ENCODE results near the gene VLDLR. TPM values are rescaled to one million over a fixed set of nuclear protein-coding genes. Genes with fewer than 3 reads are reported as not detected.

The VLDLR gene
- total and polyA plus RNA-seq, 2 experiments from 2014 or later: 12.2 to 20.4 TPM

GRCh38 chr9:2677915-2678889 is 56.6 kb downstream of the VLDLR start:
- no peak overlapping the region for H2AFZ ChIP-seq
- no peaks in the 10 kb centered on the region for H3K27me3 ChIP-seq
- no peaks in the 10 kb centered on the region for H3K79me2 ChIP-seq
- TF ChIP-seq CTCF (IDR thresholded peaks at IDR 0.05; ENCODE audit: poor library complexity): no peak
- TF ChIP-seq EZH2 (IDR thresholded peaks at IDR 0.05; ENCODE audit: borderline replicate concordance): no peak
- no peak for TF ChIP-seq EZH2phosphoT487 (IDR thresholded peaks at IDR 0.05; ENCODE audit: low read depth, severe bottlenecking, unreplicated experiment)
- H3K4me2 ChIP-seq: no peak overlapping the region
- H3K36me3 ChIP-seq (replicated peaks; ENCODE audit: insufficient read depth, low read depth): no peaks in the 10 kb centered on the region
- 55% methylated on average over 5 of the region's 5 CpGs for WGBS (ENCODE audit: low lambda C conversion rate, missing lambda C conversion rate)
- peak overlapping the region; percentile 5 for H3K27ac ChIP-seq
- H3K9me2 ChIP-seq (replicated peaks; ENCODE audit: insufficient read depth): no peaks in the 10 kb centered on the region
- H3K4me1 ChIP-seq (ENCODE audit: insufficient read depth): no peaks in the 10 kb centered on the region
- peak; percentile 11 for DNase-seq (ENCODE audit: low spot score)
- H4K20me1 ChIP-seq (ENCODE audit: insufficient read depth, poor library complexity, severe bottlenecking): no peaks in the 10 kb centered on the region
- H3K4me3 ChIP-seq: no peak overlapping the region
- H3K9me3 ChIP-seq (ENCODE audit: low read depth): no peaks in the 10 kb centered on the region

DNA sequence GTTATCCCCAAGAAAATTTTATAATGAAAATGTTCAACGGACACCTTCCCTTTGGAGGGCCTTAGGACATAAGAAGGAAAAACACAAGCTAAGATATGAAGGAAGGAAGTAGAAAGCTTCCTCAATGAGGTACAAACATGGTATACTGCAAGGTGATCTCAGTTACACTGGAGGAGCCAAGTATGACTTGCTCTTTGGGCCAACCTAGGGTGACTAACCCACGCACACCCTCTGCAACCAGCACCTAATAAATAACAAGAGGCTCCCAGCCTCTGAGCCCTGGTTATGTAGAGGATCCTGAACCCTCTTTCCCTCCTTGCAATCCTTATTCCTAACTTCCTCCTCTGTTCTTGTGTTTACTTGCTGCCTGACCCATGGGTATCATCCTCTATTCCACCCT is 57.4 kb downstream of the VLDLR start:
- WGBS (ENCODE audit: low lambda C conversion rate, missing lambda C conversion rate): 96% methylated on average over 2 of the region's 2 CpGs
- TF ChIP-seq EZH2phosphoT487 (IDR thresholded peaks at IDR 0.05; ENCODE audit: low read depth, severe bottlenecking, unreplicated experiment) (no peak), EZH2 (IDR thresholded peaks at IDR 0.05; ENCODE audit: borderline replicate concordance) (no peak), CTCF (IDR thresholded peaks at IDR 0.05; ENCODE audit: poor library complexity) (no peak)
- Histone ChIP-seq H4K20me1 (ENCODE audit: insufficient read depth, poor library complexity, severe bottlenecking) (no peaks in the 10 kb centered on the region), H3K9me3 (ENCODE audit: low read depth) (no peaks in the 10 kb centered on the region), H3K36me3 (replicated peaks; ENCODE audit: insufficient read depth, low read depth) (no peaks in the 10 kb centered on the region), H3K4me3 (no peak overlapping the region), H3K27me3 (no peaks in the 10 kb centered on the region), H3K9me2 (replicated peaks; ENCODE audit: insufficient read depth) (peaks cover 2% of the 10 kb centered on the region), H3K4me1 (ENCODE audit: insufficient read depth) (no peaks in the 10 kb centered on the region), H3K79me2 (no peaks in the 10 kb centered on the region), H3K4me2 (no peak overlapping the region), H2AFZ (no peak overlapping the region), H3K27ac (no peak overlapping the region)
- DNase-seq (ENCODE audit: low spot score): no peak

DNA sequence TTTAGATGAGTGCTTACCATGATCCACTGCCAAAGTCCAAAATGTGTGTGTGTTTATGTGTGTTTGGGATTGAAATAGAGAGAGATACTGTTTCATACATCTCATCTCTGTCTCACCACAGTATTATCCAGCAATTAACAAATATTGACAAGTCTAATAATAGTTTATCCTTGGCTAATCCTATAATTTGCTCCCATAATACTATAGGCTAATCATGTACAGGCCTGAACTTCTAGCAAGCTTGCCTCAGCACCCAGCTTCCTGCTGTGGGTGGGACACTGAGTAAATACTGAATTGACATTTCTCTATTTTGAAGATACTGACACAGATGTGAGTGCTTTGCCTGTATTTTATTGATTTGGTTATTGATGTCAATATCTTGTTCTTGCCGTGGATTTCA is 60.4 kb downstream of the VLDLR start:
- Histone ChIP-seq H3K4me2 (no peak overlapping the region), H4K20me1 (ENCODE audit: insufficient read depth, poor library complexity, severe bottlenecking) (no peaks in the 10 kb centered on the region), H3K4me1 (ENCODE audit: insufficient read depth) (no peaks in the 10 kb centered on the region), H3K36me3 (replicated peaks; ENCODE audit: insufficient read depth, low read depth) (no peaks in the 10 kb centered on the region), H3K79me2 (no peaks in the 10 kb centered on the region), H3K27ac (no peak overlapping the region), H3K9me3 (ENCODE audit: low read depth) (no peaks in the 10 kb centered on the region), H3K9me2 (replicated peaks; ENCODE audit: insufficient read depth) (peaks cover 2% of the 10 kb centered on the region), H2AFZ (no peak overlapping the region), H3K4me3 (no peak overlapping the region), H3K27me3 (no peaks in the 10 kb centered on the region)
- WGBS (ENCODE audit: low lambda C conversion rate, missing lambda C conversion rate): 82% methylated on average over 1 of the region's 1 CpG
- TF ChIP-seq EZH2phosphoT487 (IDR thresholded peaks at IDR 0.05; ENCODE audit: low read depth, severe bottlenecking, unreplicated experiment) (no peak), CTCF (IDR thresholded peaks at IDR 0.05; ENCODE audit: poor library complexity) (no peak), EZH2 (IDR thresholded peaks at IDR 0.05; ENCODE audit: borderline replicate concordance) (no peak)
- DNase-seq (ENCODE audit: low spot score): no peak

All from hepatocyte (in vitro differentiated cells).